Measurements from ENCODE around the gene IQCH.

IQCH gene

GRCh38 chr15:67403428-67404154 is 149.0 kb downstream of the IQCH start:
- no peak overlapping the region for H3K4me2 ChIP-seq (ENCODE audit: low read length)
- TF ChIP-seq EZH2phosphoT487 (IDR thresholded peaks at IDR 0.05; ENCODE audit: borderline replicate concordance, low read length) (no peak), CTCF (IDR thresholded peaks at IDR 0.05; ENCODE audit: low read depth, low read length, poor library complexity, severe bottlenecking) (no peak)
- H3K27ac ChIP-seq (ENCODE audit: low read depth, low read length), result no peak overlapping the region
- H3K9me3 ChIP-seq (ENCODE audit: control insufficient read depth, insufficient read depth, low read length), result no peaks in the 10 kb centered on the region
- 0 out of 2 replicates have a peak, but pooled peaks cover 5% of the 10 kb centered on the region for H3K27me3 ChIP-seq (ENCODE audit: control insufficient read depth, low read length)
- H3K4me1 ChIP-seq (ENCODE audit: control insufficient read depth, low read length), result peaks cover 9% of the 10 kb centered on the region
- H3K79me2 ChIP-seq (ENCODE audit: control insufficient read depth, low read length), result no peaks in the 10 kb centered on the region
- no peaks in the 10 kb centered on the region for H3F3A ChIP-seq (ENCODE audit: control insufficient read depth, insufficient read depth)
- H3K4me3 ChIP-seq (ENCODE audit: low read length), result no peak overlapping the region
- H4K20me1 ChIP-seq (ENCODE audit: control insufficient read depth, insufficient read depth, low read depth, low read length), result no peaks in the 10 kb centered on the region
- no peaks in the 10 kb centered on the region for H3K9me2 ChIP-seq (replicated peaks; ENCODE audit: control insufficient read depth, low read length)
- no peaks in the 10 kb centered on the region for H3K36me3 ChIP-seq (ENCODE audit: control insufficient read depth, low read length)

DNA sequence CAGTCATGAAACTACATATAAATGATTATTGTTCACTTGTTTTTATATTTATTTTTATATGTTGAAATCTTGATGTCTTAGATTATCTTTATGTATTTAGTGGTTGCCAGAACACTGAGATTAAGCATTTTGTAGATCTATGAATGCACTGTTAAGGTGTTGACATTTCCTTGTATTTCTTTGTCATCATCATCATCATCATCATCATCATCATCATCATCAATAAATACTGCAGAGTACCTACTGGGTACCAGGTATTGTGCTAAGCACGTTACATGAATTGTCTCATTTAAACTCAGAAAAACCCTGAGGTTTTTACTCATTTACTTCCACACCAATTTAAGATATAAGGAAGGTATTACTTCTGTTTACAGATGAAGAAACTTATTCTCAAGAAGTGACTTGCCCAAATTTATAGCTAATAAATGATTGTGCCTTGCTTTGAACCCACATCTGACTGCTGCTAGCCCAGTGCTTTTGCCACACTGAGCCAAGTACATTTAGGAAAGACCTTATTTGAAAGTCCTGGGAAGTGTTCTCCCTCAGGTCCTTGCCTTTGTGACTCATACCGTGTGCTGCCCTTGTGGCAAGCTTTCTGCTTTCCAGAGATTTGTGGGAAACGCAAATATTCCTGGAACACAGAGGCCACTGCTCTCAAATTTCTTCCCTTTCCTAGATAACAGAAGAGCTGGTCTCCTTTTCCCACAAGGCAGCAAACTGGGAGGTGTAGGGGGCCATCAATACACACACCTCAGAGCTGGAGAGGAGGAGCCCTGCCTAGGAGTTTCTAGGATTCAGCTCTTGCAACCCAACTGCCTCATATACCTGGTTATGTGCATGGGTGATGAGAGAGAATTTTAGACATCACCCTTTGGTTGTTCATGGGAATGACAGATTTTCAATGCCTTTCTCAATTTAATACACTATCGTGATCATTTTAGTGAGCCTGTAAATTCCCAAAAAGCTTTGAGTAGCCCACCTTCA is 150.9 kb downstream of the IQCH start:
- H3K79me2 ChIP-seq (ENCODE audit: control insufficient read depth, low read length), result no peaks in the 10 kb centered on the region
- H3K4me3 ChIP-seq (ENCODE audit: low read length), result no peak overlapping the region
- TF ChIP-seq CTCF (IDR thresholded peaks at IDR 0.05; ENCODE audit: low read depth, low read length, poor library complexity, severe bottlenecking), result no peak
- no peak for TF ChIP-seq EZH2phosphoT487 (IDR thresholded peaks at IDR 0.05; ENCODE audit: borderline replicate concordance, low read length)
- no peak overlapping the region for H3K4me2 ChIP-seq (ENCODE audit: low read length)
- H3K27me3 ChIP-seq (ENCODE audit: control insufficient read depth, low read length), result 0 out of 2 replicates have a peak, but pooled peaks cover 5% of the 10 kb centered on the region
- H3K9me3 ChIP-seq (ENCODE audit: control insufficient read depth, insufficient read depth, low read length), result no peaks in the 10 kb centered on the region
- no peaks in the 10 kb centered on the region for H3F3A ChIP-seq (ENCODE audit: control insufficient read depth, insufficient read depth)
- no peaks in the 10 kb centered on the region for H3K36me3 ChIP-seq (ENCODE audit: control insufficient read depth, low read length)
- no peak overlapping the region for H3K27ac ChIP-seq (ENCODE audit: low read depth, low read length)
- H3K4me1 ChIP-seq (ENCODE audit: control insufficient read depth, low read length), result peaks cover 9% of the 10 kb centered on the region
- no peaks in the 10 kb centered on the region for H3K9me2 ChIP-seq (replicated peaks; ENCODE audit: control insufficient read depth, low read length)
- H4K20me1 ChIP-seq (ENCODE audit: control insufficient read depth, insufficient read depth, low read depth, low read length), result no peaks in the 10 kb centered on the region

DNA sequence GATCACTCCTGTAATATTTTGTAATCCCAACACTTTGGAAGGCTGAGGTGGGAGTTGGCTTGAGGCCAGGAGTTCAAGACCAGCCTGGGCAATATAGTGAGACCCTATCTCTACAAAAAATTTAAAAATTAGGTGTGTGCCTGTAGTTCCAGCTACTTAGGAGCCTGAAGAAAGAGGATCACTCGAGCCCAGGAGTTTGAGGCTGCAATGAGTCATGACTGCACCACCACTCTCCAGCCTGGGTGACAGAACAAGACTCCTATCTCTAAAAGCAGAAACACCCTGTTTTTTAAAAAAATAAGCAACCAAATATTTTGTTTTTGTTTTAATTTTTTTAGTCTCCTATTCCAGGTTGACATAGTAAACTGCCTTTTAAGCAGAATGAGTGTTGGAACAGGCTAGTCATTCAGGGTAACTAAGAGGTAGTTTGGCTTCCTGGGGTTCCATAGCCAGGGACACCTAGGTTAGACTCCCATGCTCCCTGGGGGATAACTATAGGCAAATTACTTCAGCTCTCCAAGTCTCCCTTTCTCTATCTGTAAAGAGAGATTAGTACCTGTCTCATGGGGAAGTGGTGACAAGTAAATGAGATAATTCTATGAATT is 151.8 kb downstream of the IQCH start:
- no peaks in the 10 kb centered on the region for H3K79me2 ChIP-seq (ENCODE audit: control insufficient read depth, low read length)
- 0 out of 2 replicates have a peak, but pooled peaks cover 5% of the 10 kb centered on the region for H3K27me3 ChIP-seq (ENCODE audit: control insufficient read depth, low read length)
- no peak overlapping the region for H3K4me3 ChIP-seq (ENCODE audit: low read length)
- no peaks in the 10 kb centered on the region for H3K9me3 ChIP-seq (ENCODE audit: control insufficient read depth, insufficient read depth, low read length)
- H3K36me3 ChIP-seq (ENCODE audit: control insufficient read depth, low read length), result no peaks in the 10 kb centered on the region
- H3K9me2 ChIP-seq (replicated peaks; ENCODE audit: control insufficient read depth, low read length), result no peaks in the 10 kb centered on the region
- TF ChIP-seq CTCF (IDR thresholded peaks at IDR 0.05; ENCODE audit: low read depth, low read length, poor library complexity, severe bottlenecking), result no peak
- TF ChIP-seq EZH2phosphoT487 (IDR thresholded peaks at IDR 0.05; ENCODE audit: borderline replicate concordance, low read length), result no peak
- H4K20me1 ChIP-seq (ENCODE audit: control insufficient read depth, insufficient read depth, low read depth, low read length), result no peaks in the 10 kb centered on the region
- no peak overlapping the region for H3K4me2 ChIP-seq (ENCODE audit: low read length)
- H3F3A ChIP-seq (ENCODE audit: control insufficient read depth, insufficient read depth), result no peaks in the 10 kb centered on the region
- peaks cover 9% of the 10 kb centered on the region for H3K4me1 ChIP-seq (ENCODE audit: control insufficient read depth, low read length)
- no peak overlapping the region for H3K27ac ChIP-seq (ENCODE audit: low read depth, low read length)

All from DOHH2 (cell line).